Measurements from ENCODE around the gene CDC42BPG.

GRCh38 chr11:64865286-64866172 lies 21.1 kb upstream of the CDC42BPG start:
- TF ChIP-seq SP1 (CRISPR knock-in tag; IDR thresholded peaks at IDR 0.05): no peak
- no peak for TF ChIP-seq ZNF395 (CRISPR knock-in tag; IDR thresholded peaks at IDR 0.05)
- no peak for TF ChIP-seq POLR2A (conservative IDR thresholded peaks at IDR 0.05)
- no peak for TF ChIP-seq GMEB1 (CRISPR knock-in tag; IDR thresholded peaks at IDR 0.05)
- no peak for TF ChIP-seq TCF7L2 (IDR thresholded peaks at IDR 0.05; ENCODE audit: low read depth, low read length)
- TF ChIP-seq ZNF24 (IDR thresholded peaks at IDR 0.05): no peak
- no peak for TF ChIP-seq NR1H2 (CRISPR knock-in tag; IDR thresholded peaks at IDR 0.05)
- TF ChIP-seq CTCF (IDR thresholded peaks at IDR 0.05 in 2 of 3, conservative IDR thresholded peaks at IDR 0.05 in 1 of 3; ENCODE audit: insufficient read depth in 2 of 3, low read depth in 1 of 3, low read length in 3 of 3): no peak
- TF ChIP-seq ZBED1 (IDR thresholded peaks at IDR 0.05): no peak
- no peak for TF ChIP-seq RBM14 (IDR thresholded peaks at IDR 0.05; ENCODE audit: borderline replicate concordance, insufficient read depth, low read depth, low read length)
- TF ChIP-seq MNT (conservative IDR thresholded peaks at IDR 0.05): no peak
- no peak for TF ChIP-seq E2F3 (CRISPR knock-in tag; IDR thresholded peaks at IDR 0.05)

Measured in K562 (cell line).